Effector memory CD4-positive, alpha-beta T cell (primary cell): ENCODE results near the gene SEMA6C.
"Not testable (repeated sequence)": the region's sequence is repeated elsewhere in the genome, so short reads cannot be mapped to it uniquely, and the experiment has no call there.

Source experiments
- DNase-seq, 3 donors: peaks; one replicate each; pipeline ENCODE4 v3.0.0-alpha.2; 2020
- H3K27ac ChIP-seq: 2 replicates; pipeline ENCODE4 v1.7.0; 2013; ENCODE audit warnings: mild to moderate bottlenecking, low read length, moderate library complexity; ENCODE audit not compliant: insufficient read depth, poor library complexity, severe bottlenecking
- H3K27me3 ChIP-seq: replicated peaks from 2 replicates; pipeline ENCODE4 v1.7.0; 2013; ENCODE audit warnings: mild to moderate bottlenecking, low read length; ENCODE audit not compliant: insufficient read depth, control insufficient read depth, poor library complexity, severe bottlenecking
- H3K36me3 ChIP-seq: 2 replicates; pipeline ENCODE4 v1.7.0; 2013; ENCODE audit warnings: mild to moderate bottlenecking, low read length, moderate library complexity; ENCODE audit not compliant: control insufficient read depth, insufficient read depth
- H3K4me1 ChIP-seq: 2 replicates; pipeline ENCODE4 v1.7.0; 2013; ENCODE audit warnings: low read length, mild to moderate bottlenecking; ENCODE audit not compliant: control insufficient read depth, insufficient read depth, poor library complexity, severe bottlenecking
- H3K4me3 ChIP-seq: 2 replicates; pipeline ENCODE4 v1.7.0; 2013; ENCODE audit warnings: low read length, low read depth, mild to moderate bottlenecking; ENCODE audit not compliant: insufficient read depth, poor library complexity, severe bottlenecking
- H3K9me3 ChIP-seq: 2 replicates; pipeline ENCODE4 v1.7.0; 2013; ENCODE audit warnings: mild to moderate bottlenecking, low read length, moderate library complexity; ENCODE audit not compliant: control insufficient read depth

Gene SEMA6C

DNA sequence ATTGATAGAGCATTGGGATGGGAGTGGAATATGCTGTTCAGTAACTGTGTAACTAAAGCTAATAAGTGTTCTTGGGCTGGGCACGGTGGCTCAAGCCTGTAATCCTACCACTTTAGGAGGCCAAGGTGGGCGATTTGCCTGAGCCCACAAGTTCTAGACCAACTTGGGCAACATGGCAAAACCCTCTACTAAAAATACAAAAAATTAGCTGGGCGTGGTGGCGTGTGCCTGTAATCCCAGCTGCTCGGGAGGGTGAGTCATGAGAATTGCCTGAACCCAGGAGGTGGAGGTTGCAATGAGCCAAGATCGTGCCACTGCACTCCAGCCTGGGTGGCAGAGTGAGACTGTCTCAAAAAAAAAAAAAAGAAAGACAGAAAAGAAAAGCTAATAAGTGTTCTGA lies 49.0 kb downstream of the SEMA6C start:
- H3K4me3 ChIP-seq, H3K4me1 ChIP-seq, H3K27me3 ChIP-seq, DNase-seq, H3K27ac ChIP-seq, H3K36me3 ChIP-seq, H3K9me3 ChIP-seq: not testable (repeated sequence)

DNA sequence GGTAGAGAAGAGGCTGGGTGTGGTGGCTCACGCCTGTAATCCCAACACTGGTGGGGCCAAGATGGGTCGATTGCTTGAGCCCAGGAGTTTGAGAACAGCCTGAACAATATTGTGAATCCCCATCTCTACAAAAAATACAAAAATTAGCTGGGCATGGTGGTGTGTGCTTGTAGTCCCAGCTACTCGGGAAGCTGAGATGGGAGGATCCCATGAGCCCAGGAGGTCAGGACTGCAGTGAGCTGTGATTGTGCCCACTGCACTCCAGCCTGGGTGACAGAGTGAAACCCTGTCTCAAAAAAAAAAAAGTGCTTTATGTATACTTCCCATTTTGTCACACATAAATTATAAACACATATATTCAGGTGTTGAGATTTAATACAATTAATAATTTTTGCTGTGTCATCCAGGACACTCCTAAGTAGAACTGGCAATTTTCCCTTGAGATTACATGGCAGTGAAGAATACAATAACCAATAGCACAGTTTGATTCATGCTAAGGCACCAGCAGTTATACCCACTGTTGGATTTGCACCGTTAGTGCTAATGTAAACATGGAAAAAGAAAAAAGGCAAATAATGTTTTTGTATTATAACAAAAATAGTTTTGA lies 60.4 kb downstream of the SEMA6C start:
- Histone ChIP-seq H3K4me3 (no peak overlapping the region), H3K36me3 (no peaks in the 10 kb centered on the region), H3K9me3 (no peaks in the 10 kb centered on the region), H3K27ac (no peak overlapping the region), H3K4me1 (no peaks in the 10 kb centered on the region), H3K27me3 (no peaks in the 10 kb centered on the region)
- no peak for DNase-seq
